H1 (cell line): ENCODE results near the gene WTIP. TPM values are rescaled to one million over a fixed set of nuclear protein-coding genes. Genes with fewer than 3 reads are reported as not detected.

Experiments
- BACH1 ChIP-seq: IDR thresholded peaks from 2 replicates; pipeline ENCODE4 v1.6.1; 2012; ENCODE audit warnings: low read length, improper control_type of control experiment
- BRCA1 ChIP-seq: IDR thresholded peaks from 2 replicates; pipeline ENCODE4 v1.6.1; 2012; ENCODE audit warnings: low read depth, low read length, improper control_type of control experiment
- CBX8 ChIP-seq: fragments of 300-800, 300-1000 bp; sonication (generic); IDR thresholded peaks from 2 replicates; pipeline ENCODE4 v1.7.1; 2016; ENCODE audit warnings: low read depth, low read length, borderline replicate concordance
- CHD1 ChIP-seq: IDR thresholded peaks from 2 replicates; pipeline ENCODE4 v1.6.1; 2012; ENCODE audit warnings: low read depth, low read length, improper control_type of control experiment
- HDAC6 ChIP-seq: IDR thresholded peaks from one replicate; pipeline ENCODE4 v1.7.1; 2012; ENCODE audit warnings: low read depth, mild to moderate bottlenecking, inconsistent platforms, low read length, moderate library complexity
- MAX ChIP-seq: IDR thresholded peaks from 2 replicates; pipeline ENCODE4 v1.6.1; 2012; ENCODE audit warnings: inconsistent platforms
- POLR2AphosphoS5 ChIP-seq: IDR thresholded peaks from 2 replicates; pipeline ENCODE4 v1.6.1; 2011; ENCODE audit warnings: low read depth, low read length
- polyA plus RNA-seq, 7 experiments: library from polyadenylated mRNA; depleted of rRNA in 3 of 7; stranded (reverse) in 5 of 7; unstranded in 2 of 7; fragments of >200 nt in 5 of 7; fragments of 200-250 nt in 2 of 7; gene quantifications; 1 replicate in 5 of 7; 2 replicates in 1 of 7; 4 replicates in 1 of 7; pipeline versions ENCODE4 v1.2.1 to v1.2.3, GENCODE V29; 2011 to 2013; ENCODE audit warnings: missing spikeins in 2 of 7, mixed read lengths in 2 of 7
- total RNA-seq: library from RNA; stranded (reverse); fragmentation: NEBNext Ultra II Directional; extraction: Animal tissue kit (Norgen Biotek cat#: 25700); gene quantifications from 2 replicates; pipeline ENCODE4 v1.2.1, GENCODE V29; 2021

The WTIP gene
- total and polyA plus RNA-seq, 2 of the 8 experiments (the other 6 are each of a cell fraction or from before 2014, with no cell fraction given), result 8.7 to 15.4 TPM

GRCh38 chr19:34485831-34486230, 4.3 kb downstream of the WTIP start (continued):
- no peak for TF ChIP-seq MAX
- TF ChIP-seq BACH1, result no peak
- TF ChIP-seq CBX8, result no peak
- no peak for TF ChIP-seq POLR2AphosphoS5
- no peak for TF ChIP-seq CHD1
- TF ChIP-seq HDAC6, result no peak
- no peak for TF ChIP-seq BRCA1
